Testis (tissue), 3 donors: ENCODE data around the gene SLIT3. TPM values are rescaled to one million over a fixed set of nuclear protein-coding genes. Genes with fewer than 3 reads are reported as not detected.

Source experiments
- DNase-seq: peaks from one replicate; pipeline ENCODE4 v3.0.0-alpha.2; 2019
- H3K27ac ChIP-seq, 2 donors: fragments of 200-600 bp; sonication (generic); one replicate each; pipeline ENCODE4 v1.5.1; 2019
- H3K27me3 ChIP-seq: fragments of 200-600 bp; sonication (generic); one replicate; pipeline ENCODE4 v1.5.1; 2019
- H3K36me3 ChIP-seq: fragments of 200-600 bp; sonication (generic); one replicate; pipeline ENCODE4 v1.5.1; 2017; ENCODE audit warnings: low read depth; ENCODE audit errors: missing control alignments
- H3K4me1 ChIP-seq: fragments of 200-600 bp; sonication (generic); one replicate; pipeline ENCODE4 v1.5.1; 2019
- H3K4me3 ChIP-seq, 2 donors: fragments of 200-600 bp; sonication (generic); one replicate each; pipeline ENCODE4 v1.5.1; 2017 to 2019
- H3K9me3 ChIP-seq: fragments of 200-600 bp; sonication (generic); one replicate; pipeline ENCODE4 v1.5.1; 2017
- POLR2A ChIP-seq: fragments of 450-650 bp; IDR thresholded peaks from one replicate; pipeline ENCODE4 v1.6.1; 2017; ENCODE audit warnings: antibody characterized with exemption, mild to moderate bottlenecking, moderate library complexity
- WGBS, 2 donors: methylation state at CpG; one replicate each; pipeline ENCODE4 v1.1.5; 2018; 5-methylcytosine and 5-hydroxymethylcytosine counted together
- intact Hi-C: fragments of 100-400 bp; cut with DNase I; formaldehyde crosslinking; loops from one replicate; pipeline ENCODE4 v1.15.1; 2023; ENCODE audit warnings: low total_unique reads
- polyA plus RNA-seq: library from polyadenylated mRNA; stranded (reverse); fragments of 350-450 nt; fragmentation: Illumina TruSeq; extraction: RNeasy Lipid Tissue Mini Kit (QIAGEN cat#74804); gene quantifications from one replicate; pipeline ENCODE4 v1.2.3, GENCODE V29; 2014; ENCODE audit warnings: low read depth, low replicate concordance; ENCODE audit not compliant: insufficient read depth
- total RNA-seq, 2 donors: library from RNA; depleted of rRNA; stranded (reverse); fragments of >200 nt; gene quantifications; one replicate each; pipeline ENCODE4 v1.2.3, GENCODE V29; 2016
- TF ChIP-seq, protein P1 (sequence below), 3 experiments: fragments of 450-650 bp in 2 of 3; fragments of 200-600 bp in 1 of 3; sonication (generic) in 1 of 3; IDR thresholded peaks; one replicate each; pipeline ENCODE4 v1.5.1; 2016 to 2019; ENCODE audit warnings: antibody characterized with exemption in 3 of 3, mild to moderate bottlenecking in 2 of 3, moderate library complexity in 1 of 3

Gene SLIT3
- total and polyA plus RNA-seq, 3 donors from 2014 or later, result 4.8 to 23.2 (median 7.8) TPM

DNA sequence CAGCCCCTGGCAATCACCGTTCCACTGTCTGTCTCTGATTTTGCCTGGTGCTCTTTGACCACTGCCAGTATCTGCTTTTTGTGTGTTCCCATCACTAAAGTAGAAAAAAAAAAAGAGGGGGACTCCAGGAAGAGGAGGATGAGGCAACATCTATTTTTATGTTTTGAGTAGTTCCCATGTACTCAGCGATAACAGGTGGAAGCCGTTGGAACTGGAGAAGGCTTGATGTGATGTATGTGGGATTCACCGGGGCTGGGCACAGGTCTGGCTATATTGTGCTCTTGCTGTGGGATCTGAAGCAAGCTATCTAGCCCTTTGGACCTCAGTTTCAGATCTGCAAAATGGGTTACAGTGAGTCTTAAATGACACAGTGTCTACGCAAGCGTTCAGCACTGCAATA lies 104.9 kb downstream of the SLIT3 start:
- no peak for DNase-seq
- H3K36me3 ChIP-seq, result no peaks in the 10 kb centered on the region
- H3K9me3 ChIP-seq, result no peaks in the 10 kb centered on the region
- WGBS, 2 donors, result 96 to 97% methylated on average over 6 of the region's 6 CpGs
- no peak overlapping the region for H3K4me3 ChIP-seq
- H3K27me3 ChIP-seq, result no peaks in the 10 kb centered on the region
- no peak overlapping the region for H3K27ac ChIP-seq
- H3K4me1 ChIP-seq, result no peaks in the 10 kb centered on the region
- intact Hi-C loops, result no loop called here
- TF ChIP-seq POLR2A, result no peak
- TF ChIP-seq, protein P1, sequence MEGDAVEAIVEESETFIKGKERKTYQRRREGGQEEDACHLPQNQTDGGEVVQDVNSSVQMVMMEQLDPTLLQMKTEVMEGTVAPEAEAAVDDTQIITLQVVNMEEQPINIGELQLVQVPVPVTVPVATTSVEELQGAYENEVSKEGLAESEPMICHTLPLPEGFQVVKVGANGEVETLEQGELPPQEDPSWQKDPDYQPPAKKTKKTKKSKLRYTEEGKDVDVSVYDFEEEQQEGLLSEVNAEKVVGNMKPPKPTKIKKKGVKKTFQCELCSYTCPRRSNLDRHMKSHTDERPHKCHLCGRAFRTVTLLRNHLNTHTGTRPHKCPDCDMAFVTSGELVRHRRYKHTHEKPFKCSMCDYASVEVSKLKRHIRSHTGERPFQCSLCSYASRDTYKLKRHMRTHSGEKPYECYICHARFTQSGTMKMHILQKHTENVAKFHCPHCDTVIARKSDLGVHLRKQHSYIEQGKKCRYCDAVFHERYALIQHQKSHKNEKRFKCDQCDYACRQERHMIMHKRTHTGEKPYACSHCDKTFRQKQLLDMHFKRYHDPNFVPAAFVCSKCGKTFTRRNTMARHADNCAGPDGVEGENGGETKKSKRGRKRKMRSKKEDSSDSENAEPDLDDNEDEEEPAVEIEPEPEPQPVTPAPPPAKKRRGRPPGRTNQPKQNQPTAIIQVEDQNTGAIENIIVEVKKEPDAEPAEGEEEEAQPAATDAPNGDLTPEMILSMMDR (IDR thresholded peaks at IDR 0.05), result no peak

DNA sequence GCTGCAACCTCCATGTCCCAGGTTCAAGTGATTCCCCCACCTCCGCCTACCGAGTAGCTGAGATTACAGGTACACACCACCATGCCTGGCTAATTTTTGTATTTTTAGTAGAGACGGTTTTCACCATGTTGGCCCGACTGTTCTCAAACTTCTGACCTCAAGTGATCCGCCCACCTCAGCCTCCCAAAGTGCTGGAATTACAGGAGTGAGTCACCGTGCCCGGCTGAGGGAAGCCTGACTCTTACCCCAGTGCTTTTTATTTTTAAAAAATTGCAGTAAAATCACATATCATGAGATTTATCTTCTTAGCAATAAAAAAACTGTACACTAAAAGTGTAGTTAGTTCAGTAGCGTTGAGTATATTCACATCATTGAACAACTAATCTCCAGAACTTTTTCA lies 105.3 kb downstream of the SLIT3 start:
- DNase-seq, result no peak
- no peak overlapping the region for H3K4me3 ChIP-seq
- intact Hi-C loops, result no loop called here
- WGBS, 2 donors, result 81 to 91% methylated on average over 8 of the region's 8 CpGs
- H3K27ac ChIP-seq, result no peak overlapping the region
- no peaks in the 10 kb centered on the region for H3K27me3 ChIP-seq
- H3K36me3 ChIP-seq, result no peaks in the 10 kb centered on the region
- H3K9me3 ChIP-seq, result no peaks in the 10 kb centered on the region
- H3K4me1 ChIP-seq, result no peaks in the 10 kb centered on the region
- no peak for TF ChIP-seq POLR2A
- TF ChIP-seq, protein P1 (IDR thresholded peaks at IDR 0.05), result no peak

GRCh38 chr5:169192536-169192935 lies 108.4 kb downstream of the SLIT3 start:
- H3K9me3 ChIP-seq, result no peaks in the 10 kb centered on the region
- no peak for TF ChIP-seq POLR2A
- TF ChIP-seq, protein P1 (IDR thresholded peaks at IDR 0.05), result no peak
- no peak overlapping the region for H3K27ac ChIP-seq
- H3K4me3 ChIP-seq, result no peak overlapping the region
- H3K4me1 ChIP-seq, result no peaks in the 10 kb centered on the region
- intact Hi-C loops, result no loop called here
- H3K36me3 ChIP-seq, result no peaks in the 10 kb centered on the region
- DNase-seq, result no peak
- 67 to 71% methylated on average over 3 of the region's 3 CpGs for WGBS, 2 donors
- H3K27me3 ChIP-seq, result no peaks in the 10 kb centered on the region

GRCh38 chr5:169190849-169191248 lies 110.1 kb downstream of the SLIT3 start:
- Histone ChIP-seq H3K36me3 (no peaks in the 10 kb centered on the region), H3K9me3 (no peaks in the 10 kb centered on the region), H3K27ac (no peak overlapping the region), H3K4me3 (no peak overlapping the region), H3K4me1 (no peaks in the 10 kb centered on the region), H3K27me3 (no peaks in the 10 kb centered on the region)
- 84 to 88% methylated on average over 1 of the region's 1 CpG for WGBS, 2 donors
- no peak for TF ChIP-seq POLR2A
- TF ChIP-seq, protein P1 (IDR thresholded peaks at IDR 0.05), result no peak
- intact Hi-C loops, result no loop called here
- DNase-seq, result no peak

- Histone ChIP-seq H3K36me3 (no peaks in the 10 kb centered on the region), H3K27me3 (no peaks in the 10 kb centered on the region), H3K4me1 (no peaks in the 10 kb centered on the region), H3K27ac (no peak overlapping the region), H3K4me3 (no peak overlapping the region), H3K9me3 (no peaks in the 10 kb centered on the region)
- intact Hi-C loops, result no loop called here
- no peak for DNase-seq
- TF ChIP-seq, protein P1 (IDR thresholded peaks at IDR 0.05), result no peak
- TF ChIP-seq POLR2A, result no peak
- WGBS, 2 donors, result 76 to 77% methylated on average over 3 of the region's 3 CpGs
These were observed 115.3 kb downstream of the SLIT3 start for GRCh38 chr5:169185626-169186025.
